HG02852 (cell line): ENCODE measurements around the gene SPANXN2.
"Not testable (repeated sequence)": the region's sequence is repeated elsewhere in the genome, so short reads cannot be mapped to it uniquely, and the experiment has no call there.

Experiments
- ATAC-seq: cut with Tn5 transposase; IDR thresholded peaks from one replicate; pipeline ENCODE4 v1.9.1; 2021; ENCODE audit warnings: mild to moderate bottlenecking, moderate library complexity; ENCODE audit not compliant: unreplicated experiment

SPANXN2 gene, protein sequence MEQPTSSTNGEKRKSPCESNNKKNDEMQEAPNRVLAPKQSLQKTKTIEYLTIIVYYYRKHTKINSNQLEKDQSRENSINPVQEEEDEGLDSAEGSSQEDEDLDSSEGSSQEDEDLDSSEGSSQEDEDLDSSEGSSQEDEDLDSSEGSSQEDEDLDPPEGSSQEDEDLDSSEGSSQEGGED

DNA sequence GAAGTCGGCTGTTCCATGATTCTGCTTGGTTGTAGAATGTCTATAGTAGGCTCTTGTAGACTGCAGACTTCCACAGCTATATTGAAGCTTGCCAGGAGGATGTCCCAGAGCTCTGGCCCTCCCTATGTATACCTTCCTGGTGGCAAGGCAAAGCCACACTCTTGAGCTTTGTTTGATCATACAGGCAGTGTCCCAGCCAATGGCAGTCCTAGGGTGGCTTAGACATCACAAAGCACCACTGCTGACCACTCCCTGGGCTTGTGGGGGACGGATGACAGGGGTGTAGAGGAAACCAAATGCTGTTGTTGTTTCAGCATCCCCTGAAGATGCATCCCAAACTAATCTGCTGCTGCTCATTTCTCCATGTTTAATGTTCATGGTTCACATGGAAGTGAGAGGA, at the start of gene SPANXN2:
Gene SPANXN2 (minus strand): TSS at position 101 of the 400 bp plus-strand sequence. CDS start 84 bp downstream, at position 17.
- not testable (repeated sequence) for ATAC-seq

DNA sequence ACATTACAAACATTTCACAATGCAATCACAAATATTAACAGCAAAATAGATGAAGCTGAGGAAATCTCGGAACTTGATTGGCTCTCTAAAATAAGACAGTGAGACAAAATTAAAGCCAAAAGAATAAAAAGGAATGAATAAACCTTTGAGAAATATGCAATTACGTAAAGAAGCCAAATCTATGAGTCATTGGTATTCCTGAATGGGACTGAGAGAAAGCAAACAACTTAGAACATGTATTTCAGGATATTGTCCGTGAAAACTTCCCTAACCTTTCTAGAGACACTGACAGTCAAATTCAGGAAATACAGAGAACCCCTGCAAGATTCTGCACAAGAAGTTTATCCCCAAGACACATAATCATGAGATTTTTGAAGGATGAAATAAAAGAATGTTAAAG, 48.4 kb upstream of the SPANXN2 start:
- ATAC-seq = no peak

DNA sequence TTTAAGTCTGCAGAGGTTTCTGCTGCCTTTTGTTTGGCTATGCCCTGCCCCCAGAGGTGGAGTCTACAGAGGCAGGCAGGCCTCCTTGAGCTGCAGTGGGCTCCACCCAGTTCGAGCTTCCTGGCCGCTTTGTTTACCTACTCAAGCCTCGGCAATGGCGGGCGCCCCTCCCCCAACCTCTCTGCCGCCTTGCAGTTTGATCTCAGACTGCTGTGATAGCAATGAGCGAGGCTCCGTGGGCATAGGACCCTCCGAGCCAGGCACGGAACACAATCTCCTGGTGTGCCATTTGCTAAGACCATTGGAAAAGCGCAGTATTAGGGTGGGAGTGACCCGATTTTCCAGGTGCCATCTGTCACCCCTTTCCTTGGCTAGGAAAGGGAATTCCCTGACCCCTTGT, 47.2 kb upstream of the SPANXN2 start:
- not testable (repeated sequence) for ATAC-seq

- ATAC-seq = no peak
Observed at GRCh38 chrX:143757887-143758286, 37.3 kb upstream of the SPANXN2 start.

GRCh38 chrX:143757375-143757774, 36.8 kb upstream of the SPANXN2 start:
- ATAC-seq = no peak

DNA sequence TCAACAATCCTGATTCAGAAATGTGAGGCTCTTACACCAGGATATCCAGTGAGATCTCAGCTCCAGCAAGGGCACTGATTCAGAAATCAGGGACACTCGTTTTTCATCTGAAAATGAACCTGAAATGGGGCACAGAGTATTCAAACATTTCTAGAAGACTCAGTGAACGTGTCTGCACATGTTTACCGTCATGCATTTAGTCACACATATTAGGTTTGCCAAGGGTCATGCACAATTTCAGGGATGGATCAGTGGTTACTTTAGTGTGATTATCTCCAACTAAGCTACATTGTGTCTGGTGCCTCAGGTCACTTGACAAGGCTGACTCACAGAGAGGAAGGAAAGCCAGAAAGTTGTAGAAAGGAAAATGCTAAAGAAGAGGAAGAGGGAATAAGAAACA, 33.6 kb upstream of the SPANXN2 start:
- no peak for ATAC-seq

DNA sequence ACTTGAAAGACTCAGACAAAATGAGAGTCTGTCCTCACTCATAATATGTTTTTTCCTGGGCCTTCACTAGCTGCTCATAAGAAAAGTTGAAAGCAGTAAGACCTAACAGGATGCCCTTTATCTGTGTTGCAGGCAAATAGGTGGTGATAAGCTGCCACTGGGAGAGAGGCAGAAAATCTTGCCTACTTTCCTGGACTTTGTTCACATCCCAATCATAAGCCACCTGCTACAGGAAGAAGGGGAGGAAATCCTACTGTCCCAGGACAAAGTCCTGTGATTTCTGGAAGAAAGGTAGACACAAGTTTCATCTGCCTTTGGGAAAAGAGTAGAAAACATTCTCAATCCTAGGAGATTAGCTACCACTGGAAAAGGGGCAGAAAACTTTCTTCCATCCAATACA, 13.3 kb upstream of the SPANXN2 start:
- ATAC-seq = no peak

GRCh38 chrX:143726296-143726695, 5.7 kb upstream of the SPANXN2 start:
- ATAC-seq = no peak

DNA sequence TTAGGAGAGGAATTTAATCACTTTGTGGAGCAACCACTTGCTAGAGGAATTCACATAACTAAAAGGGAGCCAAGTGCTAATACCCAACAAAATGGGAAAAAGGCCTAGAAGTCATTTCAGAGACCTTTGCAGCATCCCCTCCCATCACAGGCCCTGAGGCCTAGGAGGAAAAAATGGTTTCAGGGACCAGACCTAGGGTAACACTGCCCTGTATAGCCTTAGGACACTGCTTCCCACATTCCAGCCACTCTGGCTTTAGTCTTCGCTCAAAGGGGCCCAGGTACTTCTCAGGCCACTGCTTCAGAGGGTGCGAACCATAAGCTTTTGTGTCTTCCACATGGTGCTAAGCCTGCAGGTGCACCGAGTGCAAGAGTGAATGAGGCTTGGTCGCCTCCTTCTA, 19.1 kb downstream of the SPANXN2 start:
- no peak for ATAC-seq

DNA sequence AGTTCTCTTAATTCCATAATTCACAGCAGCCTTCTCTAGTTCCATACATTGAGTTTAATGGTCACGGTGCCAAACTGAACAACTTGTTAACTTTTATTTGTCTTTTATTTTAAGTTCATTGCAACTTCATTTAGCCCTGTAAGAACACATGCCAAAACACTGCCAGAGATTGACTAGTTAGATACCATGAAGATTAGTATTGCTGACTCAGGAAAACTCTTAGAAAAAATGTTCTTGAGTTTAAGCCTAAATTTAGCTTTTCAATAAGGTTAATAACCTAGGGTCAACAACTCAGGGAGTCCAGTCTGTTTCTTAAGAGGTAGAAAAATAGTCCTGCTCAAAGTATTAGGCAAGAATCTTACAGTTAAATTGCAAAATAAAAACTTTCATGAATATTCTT, 25.7 kb downstream of the SPANXN2 start:
- no peak for ATAC-seq

DNA sequence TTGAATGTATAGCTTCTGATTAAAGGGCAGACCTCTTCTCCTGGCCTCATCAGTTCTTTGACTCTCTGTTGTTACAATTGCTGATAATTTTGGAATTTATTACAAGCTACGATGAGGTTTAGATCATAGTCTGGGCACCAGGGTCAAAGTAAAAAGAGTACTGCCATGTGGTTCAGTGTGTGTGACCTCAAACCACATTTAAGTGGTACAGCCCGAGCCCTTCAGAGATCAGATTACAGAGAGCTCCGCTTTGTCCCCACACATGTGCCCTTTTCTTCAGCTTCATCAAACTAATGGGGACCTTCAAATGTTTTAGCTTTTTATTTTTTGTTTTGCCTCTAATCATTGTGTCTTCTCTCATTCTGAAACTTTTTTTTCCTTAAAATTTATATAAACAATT, 37.1 kb downstream of the SPANXN2 start:
- no peak for ATAC-seq

DNA sequence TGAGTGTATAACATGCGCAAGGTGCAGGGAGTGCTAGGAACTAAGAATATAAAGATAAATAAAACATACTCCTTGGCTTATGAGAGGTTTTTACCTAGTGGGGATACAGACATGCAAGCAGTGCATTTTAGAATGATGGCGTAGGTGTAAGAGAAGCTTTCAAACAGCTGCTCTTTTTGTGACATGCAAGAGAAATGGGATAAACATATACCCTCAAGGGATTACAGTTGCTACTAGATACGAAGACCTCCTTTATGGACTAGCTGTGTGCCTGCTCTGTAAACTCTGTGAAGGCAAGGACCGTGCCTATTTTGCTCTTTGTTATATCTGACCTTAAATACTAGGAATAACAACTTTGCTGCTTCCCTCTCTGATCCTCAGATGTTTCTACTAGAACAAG, 45.6 kb downstream of the SPANXN2 start:
- no peak for ATAC-seq

DNA sequence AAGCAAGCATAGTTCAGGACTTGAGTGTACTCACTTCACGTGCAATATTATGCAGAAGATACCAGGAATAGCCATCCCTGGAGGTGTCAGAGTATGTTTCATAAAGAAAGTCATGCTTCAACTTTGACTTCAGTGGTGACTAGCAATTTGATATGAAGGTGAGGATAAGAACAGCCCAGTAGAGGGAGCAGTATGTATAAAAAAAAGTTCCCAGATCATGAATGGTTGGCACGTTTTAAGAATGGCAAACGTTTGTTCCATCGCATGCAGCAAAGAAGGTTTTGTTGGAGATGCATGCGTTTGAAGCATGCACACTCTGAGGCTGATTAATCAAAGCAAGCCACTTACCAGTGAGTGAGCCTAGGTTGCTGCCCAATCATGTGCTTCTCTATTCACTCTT, 51.2 kb downstream of the SPANXN2 start:
- no peak for ATAC-seq

- peak; percentile 57 for ATAC-seq
Observed at GRCh38 chrX:143664302-143664701, 56.2 kb downstream of the SPANXN2 start.

- no peak for ATAC-seq
Observed at GRCh38 chrX:143663755-143664154, 56.8 kb downstream of the SPANXN2 start.
